Measurements from ENCODE around the gene GDF3. TPM values are rescaled to one million over a fixed set of nuclear protein-coding genes. Genes with fewer than 3 reads are reported as not detected.
A peak's percentile ranks its signal among the peaks of the same experiment; 100 is the strongest.

GDF3 gene
- total and polyA plus RNA-seq, 2 experiments from 2014 or later, result 0.35 TPM; not detected in 1

DNA sequence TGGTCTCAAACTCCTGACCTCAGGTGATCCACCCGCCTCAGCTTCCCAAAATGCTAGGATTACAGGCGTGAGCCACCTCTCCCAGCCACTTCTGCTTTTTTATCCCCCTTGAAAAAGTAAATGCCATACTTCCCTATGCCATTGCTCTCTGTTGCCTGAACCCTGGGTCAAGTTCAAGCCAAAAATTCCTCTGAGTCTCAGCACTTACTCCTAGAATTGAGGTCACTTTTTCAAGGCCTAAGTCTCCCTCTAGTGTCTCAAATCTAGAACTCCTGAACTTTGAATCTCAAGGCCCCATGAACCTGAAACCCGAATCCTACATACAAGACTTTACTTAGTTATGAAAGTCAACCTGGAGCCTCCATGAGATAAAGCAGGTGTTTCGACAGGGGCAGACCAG lies 28.4 kb downstream of the GDF3 start:
- no peak overlapping the region for H3K27ac ChIP-seq
- H3K4me1 ChIP-seq (ENCODE audit: low read depth), result no peaks in the 10 kb centered on the region
- H3K27me3 ChIP-seq, result no peaks in the 10 kb centered on the region
- no peak overlapping the region for H3K4me3 ChIP-seq
- H3K9me3 ChIP-seq (ENCODE audit: low read depth), result no peaks in the 10 kb centered on the region
- DNase-seq (ENCODE audit: low read depth in 1 of 2, low spot score in 1 of 2), result peak in 1 of 2 donors; percentile 49
- H3K36me3 ChIP-seq, result no peaks in the 10 kb centered on the region
- TF ChIP-seq, protein P1, sequence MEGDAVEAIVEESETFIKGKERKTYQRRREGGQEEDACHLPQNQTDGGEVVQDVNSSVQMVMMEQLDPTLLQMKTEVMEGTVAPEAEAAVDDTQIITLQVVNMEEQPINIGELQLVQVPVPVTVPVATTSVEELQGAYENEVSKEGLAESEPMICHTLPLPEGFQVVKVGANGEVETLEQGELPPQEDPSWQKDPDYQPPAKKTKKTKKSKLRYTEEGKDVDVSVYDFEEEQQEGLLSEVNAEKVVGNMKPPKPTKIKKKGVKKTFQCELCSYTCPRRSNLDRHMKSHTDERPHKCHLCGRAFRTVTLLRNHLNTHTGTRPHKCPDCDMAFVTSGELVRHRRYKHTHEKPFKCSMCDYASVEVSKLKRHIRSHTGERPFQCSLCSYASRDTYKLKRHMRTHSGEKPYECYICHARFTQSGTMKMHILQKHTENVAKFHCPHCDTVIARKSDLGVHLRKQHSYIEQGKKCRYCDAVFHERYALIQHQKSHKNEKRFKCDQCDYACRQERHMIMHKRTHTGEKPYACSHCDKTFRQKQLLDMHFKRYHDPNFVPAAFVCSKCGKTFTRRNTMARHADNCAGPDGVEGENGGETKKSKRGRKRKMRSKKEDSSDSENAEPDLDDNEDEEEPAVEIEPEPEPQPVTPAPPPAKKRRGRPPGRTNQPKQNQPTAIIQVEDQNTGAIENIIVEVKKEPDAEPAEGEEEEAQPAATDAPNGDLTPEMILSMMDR (IDR thresholded peaks at IDR 0.05; ENCODE audit: low read depth, low read length), result peak; percentile 18

DNA sequence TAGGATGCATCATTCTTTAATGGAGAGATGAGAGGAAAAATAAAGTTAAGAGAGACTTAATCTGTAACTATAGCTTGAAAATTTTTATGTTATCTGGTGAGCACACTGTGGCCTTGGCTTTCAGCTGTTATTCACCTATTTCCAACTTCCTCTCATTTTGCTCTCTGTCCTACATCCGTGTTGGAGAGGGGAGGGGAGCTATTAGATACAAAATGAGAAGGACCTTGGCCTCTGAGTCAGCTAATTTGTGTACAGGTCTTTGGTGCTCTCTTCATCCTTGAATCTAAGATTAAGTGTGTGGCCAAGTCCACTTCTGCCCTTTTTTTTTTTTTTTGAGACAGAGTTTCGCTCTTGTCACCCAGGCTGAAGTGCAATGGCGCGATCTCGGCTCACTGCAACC lies 29.0 kb downstream of the GDF3 start:
- Histone ChIP-seq H3K4me3 (no peak overlapping the region), H3K4me1 (ENCODE audit: low read depth) (no peaks in the 10 kb centered on the region), H3K9me3 (ENCODE audit: low read depth) (no peaks in the 10 kb centered on the region), H3K36me3 (no peaks in the 10 kb centered on the region), H3K27me3 (no peaks in the 10 kb centered on the region), H3K27ac (no peak overlapping the region)
- TF ChIP-seq, protein P1 (IDR thresholded peaks at IDR 0.05; ENCODE audit: low read depth, low read length), result no peak
- DNase-seq (ENCODE audit: low read depth in 1 of 2, low spot score in 1 of 2), result no peak

DNA sequence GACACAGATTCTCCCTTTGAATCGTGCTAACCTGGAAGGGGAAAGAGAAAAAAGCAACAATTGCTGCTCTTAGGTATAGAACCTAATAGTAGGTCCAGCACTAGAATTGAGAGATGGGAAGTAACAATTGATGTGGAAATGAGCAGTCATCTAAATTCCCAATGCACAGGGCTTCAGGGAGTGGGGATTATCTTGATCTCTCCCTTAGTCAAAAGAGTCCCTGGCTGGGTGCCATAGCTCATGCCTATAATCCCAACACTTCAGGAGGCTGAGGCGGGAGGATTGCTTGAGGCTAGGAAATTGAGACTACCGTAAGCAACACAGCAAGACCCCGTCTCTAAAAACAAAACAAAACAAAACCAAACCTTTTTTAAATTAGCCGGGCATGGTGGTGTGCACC lies 33.8 kb downstream of the GDF3 start:
- TF ChIP-seq, protein P1 (IDR thresholded peaks at IDR 0.05; ENCODE audit: low read depth, low read length), result no peak
- no peak overlapping the region for H3K4me3 ChIP-seq

DNA sequence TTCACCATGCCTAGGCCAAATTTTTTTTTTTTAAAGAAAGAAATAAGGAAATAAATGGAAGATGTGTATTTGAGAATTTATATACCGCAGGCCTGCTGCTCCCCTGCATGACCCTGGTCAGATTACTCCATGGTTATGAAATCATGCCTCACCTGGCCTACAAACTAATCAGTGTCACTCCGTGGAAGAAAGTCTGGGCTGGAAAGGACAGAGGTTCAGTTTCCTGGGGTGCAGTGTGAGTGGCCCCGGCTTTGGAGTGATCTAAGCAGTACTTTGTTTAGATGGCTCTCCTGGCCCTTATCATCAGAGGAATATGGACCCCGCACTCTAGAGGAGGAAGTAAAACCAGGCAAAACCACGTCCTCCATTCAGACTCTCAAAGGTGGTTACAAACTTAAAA lies 39.5 kb downstream of the GDF3 start:
- Histone ChIP-seq H3K27ac (no peak overlapping the region), H3K9me3 (ENCODE audit: low read depth) (no peaks in the 10 kb centered on the region), H3K36me3 (no peaks in the 10 kb centered on the region), H3K4me3 (no peak overlapping the region), H3K4me1 (ENCODE audit: low read depth) (no peaks in the 10 kb centered on the region), H3K27me3 (no peaks in the 10 kb centered on the region)
- TF ChIP-seq, protein P1 (IDR thresholded peaks at IDR 0.05; ENCODE audit: low read depth, low read length), result no peak
- DNase-seq (ENCODE audit: low read depth in 1 of 2, low spot score in 1 of 2), result no peak

More for the DNA sequence above, 33.8 kb downstream of the GDF3 start:
- H3K27ac ChIP-seq, result no peak overlapping the region
- no peak for DNase-seq (ENCODE audit: low read depth in 1 of 2, low spot score in 1 of 2)
- H3K27me3 ChIP-seq, result no peaks in the 10 kb centered on the region
- no peaks in the 10 kb centered on the region for H3K9me3 ChIP-seq (ENCODE audit: low read depth)
- H3K4me1 ChIP-seq (ENCODE audit: low read depth), result no peaks in the 10 kb centered on the region
- no peaks in the 10 kb centered on the region for H3K36me3 ChIP-seq

DNA sequence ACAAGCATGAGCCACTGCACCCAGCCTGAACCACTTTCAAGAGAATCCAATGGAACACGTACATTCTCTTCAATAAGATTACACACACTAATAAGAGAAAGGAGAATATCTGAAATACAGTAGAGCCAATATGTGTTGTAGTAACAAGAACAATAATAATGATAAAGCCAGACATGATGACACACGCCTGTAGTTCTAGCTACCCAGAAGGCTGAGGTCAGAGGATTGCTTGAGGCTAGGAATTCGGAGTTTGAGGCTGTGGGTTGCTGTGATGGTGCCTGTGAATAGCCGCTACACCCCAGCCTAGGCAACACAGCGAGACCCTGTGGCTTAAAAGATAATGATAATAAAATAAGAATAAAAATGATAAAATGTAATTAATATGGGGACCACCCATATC lies 45.5 kb downstream of the GDF3 start:
- Histone ChIP-seq H3K9me3 (ENCODE audit: low read depth) (no peaks in the 10 kb centered on the region), H3K4me3 (no peak overlapping the region), H3K27ac (no peak overlapping the region), H3K36me3 (no peaks in the 10 kb centered on the region), H3K4me1 (ENCODE audit: low read depth) (no peaks in the 10 kb centered on the region), H3K27me3 (no peaks in the 10 kb centered on the region)
- TF ChIP-seq, protein P1 (IDR thresholded peaks at IDR 0.05; ENCODE audit: low read depth, low read length), result no peak
- no peak for DNase-seq (ENCODE audit: low read depth in 1 of 2, low spot score in 1 of 2)

DNA sequence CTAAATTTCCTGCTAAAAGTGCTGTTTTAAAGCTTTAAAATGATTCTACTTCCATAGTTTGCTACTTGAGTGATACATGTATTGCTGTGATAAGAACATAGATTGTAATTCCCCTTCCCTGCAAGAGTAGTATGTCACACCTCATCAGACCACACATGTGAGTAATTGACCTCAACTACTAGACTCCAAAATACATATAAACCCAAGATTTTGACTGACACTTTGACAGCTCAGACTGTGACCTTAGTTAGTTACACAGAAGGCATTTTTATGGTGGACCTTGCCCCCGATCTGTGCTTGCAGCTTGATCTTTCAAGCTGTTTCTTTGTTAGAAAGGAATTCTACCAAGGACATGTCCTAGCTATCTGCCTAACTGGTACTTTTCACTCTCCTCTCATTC lies 48.5 kb downstream of the GDF3 start:
- TF ChIP-seq, protein P1 (IDR thresholded peaks at IDR 0.05; ENCODE audit: low read depth, low read length), result no peak
- H3K27me3 ChIP-seq, result no peaks in the 10 kb centered on the region
- no peak for DNase-seq (ENCODE audit: low read depth in 1 of 2, low spot score in 1 of 2)
- H3K9me3 ChIP-seq (ENCODE audit: low read depth), result no peaks in the 10 kb centered on the region
- H3K36me3 ChIP-seq, result no peaks in the 10 kb centered on the region
- no peak overlapping the region for H3K27ac ChIP-seq
- H3K4me1 ChIP-seq (ENCODE audit: low read depth), result peaks cover 7% of the 10 kb centered on the region
- H3K4me3 ChIP-seq, result no peak overlapping the region

Data from cardiac muscle cell (in vitro differentiated cells and primary cell).